Uterus (tissue), 2 donors: ENCODE measurements around the gene C10orf90.

Source experiments
- CTCF ChIP-seq, 4 experiments: fragments of 200-600 bp in 2 of 4; fragments of 450-650 bp in 2 of 4; sonication (generic) in 2 of 4; IDR thresholded peaks; one replicate each; pipeline ENCODE4 v1.5.1; 2016 to 2019; ENCODE audit warnings: antibody characterized with exemption in 4 of 4, mild to moderate bottlenecking in 2 of 4, moderate library complexity in 1 of 4
- POLR2A ChIP-seq, 2 donors: fragments of 450-650 bp; IDR thresholded peaks; one replicate each; pipeline ENCODE4 v1.6.1; 2016; ENCODE audit warnings: antibody characterized with exemption in 2 of 2, mild to moderate bottlenecking in 1 of 2, moderate library complexity in 1 of 2

GRCh38 chr10:126501828-126502227, 168.7 kb downstream of the C10orf90 start:
- no peak for TF ChIP-seq CTCF (IDR thresholded peaks at IDR 0.05)
- no peak for TF ChIP-seq POLR2A (IDR thresholded peaks at IDR 0.05)
